Measurements from ENCODE around the gene ADAM22. TPM values are rescaled to one million over a fixed set of nuclear protein-coding genes. Genes with fewer than 3 reads are reported as not detected.

The ADAM22 gene
- total and polyA plus RNA-seq, 3 donors from 2014 or later: 2.9 to 4.4 (median 4.4) TPM

- intact Hi-C loops (cut with DNase I; ENCODE audit: low total_unique reads): no loop called here
- H3K4me3 ChIP-seq: no peak overlapping the region
- H3K9me3 ChIP-seq: no peaks in the 10 kb centered on the region
- no peak for DNase-seq
- WGBS, 2 donors: 93 to 95% methylated on average over 1 of the region's 1 CpG
- H3K27ac ChIP-seq: no peak overlapping the region
- H3K27me3 ChIP-seq: no peaks in the 10 kb centered on the region
- H3K4me1 ChIP-seq: no peaks in the 10 kb centered on the region
- no peak for TF ChIP-seq POLR2A (IDR thresholded peaks at IDR 0.05)
- TF ChIP-seq CTCF (IDR thresholded peaks at IDR 0.05): no peak
- H3K36me3 ChIP-seq (ENCODE audit: low read depth, missing control alignments): no peaks in the 10 kb centered on the region
Measured at GRCh38 chr7:88183051-88183450, 249.0 kb downstream of the ADAM22 start.

- Histone ChIP-seq H3K36me3 (ENCODE audit: low read depth, missing control alignments) (no peaks in the 10 kb centered on the region), H3K4me3 (no peak overlapping the region), H3K27ac (no peak overlapping the region), H3K9me3 (no peaks in the 10 kb centered on the region), H3K4me1 (no peaks in the 10 kb centered on the region), H3K27me3 (no peaks in the 10 kb centered on the region)
- TF ChIP-seq POLR2A (IDR thresholded peaks at IDR 0.05) (no peak), CTCF (IDR thresholded peaks at IDR 0.05) (no peak)
- intact Hi-C loops (cut with DNase I; ENCODE audit: low total_unique reads): no loop called here
- 78 to 84% methylated on average over 5 of the region's 5 CpGs for WGBS, 2 donors
- no peak for DNase-seq
Measured at GRCh38 chr7:88184848-88185304, 250.8 kb downstream of the ADAM22 start.

- DNase-seq: no peak
- H3K9me3 ChIP-seq: no peaks in the 10 kb centered on the region
- H3K4me3 ChIP-seq: no peak overlapping the region
- intact Hi-C loops (cut with DNase I; ENCODE audit: low total_unique reads): no loop called here
- H3K36me3 ChIP-seq (ENCODE audit: low read depth, missing control alignments): no peaks in the 10 kb centered on the region
- TF ChIP-seq POLR2A (IDR thresholded peaks at IDR 0.05) (no peak), CTCF (IDR thresholded peaks at IDR 0.05) (no peak)
- no peaks in the 10 kb centered on the region for H3K4me1 ChIP-seq
- no peak overlapping the region for H3K27ac ChIP-seq
- no peaks in the 10 kb centered on the region for H3K27me3 ChIP-seq
Measured at GRCh38 chr7:88185650-88186049, 251.6 kb downstream of the ADAM22 start.

- no peaks in the 10 kb centered on the region for H3K36me3 ChIP-seq (ENCODE audit: low read depth, missing control alignments)
- intact Hi-C loops (cut with DNase I; ENCODE audit: low total_unique reads): no loop called here
- H3K27ac ChIP-seq: no peak overlapping the region
- H3K27me3 ChIP-seq: no peaks in the 10 kb centered on the region
- no peak overlapping the region for H3K4me3 ChIP-seq
- no peak for DNase-seq
- WGBS, 2 donors: 75 to 80% methylated on average over 3 of the region's 3 CpGs
- no peaks in the 10 kb centered on the region for H3K4me1 ChIP-seq
- H3K9me3 ChIP-seq: no peaks in the 10 kb centered on the region
- TF ChIP-seq POLR2A (IDR thresholded peaks at IDR 0.05): no peak
- TF ChIP-seq CTCF (IDR thresholded peaks at IDR 0.05): no peak
Measured at GRCh38 chr7:88191911-88192310, 257.9 kb downstream of the ADAM22 start.

- H3K9me3 ChIP-seq: no peaks in the 10 kb centered on the region
- H3K36me3 ChIP-seq (ENCODE audit: low read depth, missing control alignments): no peaks in the 10 kb centered on the region
- H3K4me1 ChIP-seq: no peaks in the 10 kb centered on the region
- no peak overlapping the region for H3K27ac ChIP-seq
- intact Hi-C loops (cut with DNase I; ENCODE audit: low total_unique reads): no loop called here
- DNase-seq: no peak
- 74 to 75% methylated on average over 3 of the region's 3 CpGs for WGBS, 2 donors
- no peak for TF ChIP-seq POLR2A (IDR thresholded peaks at IDR 0.05)
- TF ChIP-seq CTCF (IDR thresholded peaks at IDR 0.05): no peak
- no peaks in the 10 kb centered on the region for H3K27me3 ChIP-seq
- no peak overlapping the region for H3K4me3 ChIP-seq
Measured at GRCh38 chr7:88200261-88200660, 266.2 kb downstream of the ADAM22 start.
